Mesenchymal stem cell (in vitro differentiated cells and primary cell): Measurements from ENCODE around the gene CD151.

Source experiments
- DNase-seq: peaks from one replicate; pipeline ENCODE4 v3.0.0-alpha.2; 2013
- H2AFZ ChIP-seq: one replicate; pipeline ENCODE4 v1.6.1; 2013; ENCODE audit warnings: low read depth, mild to moderate bottlenecking, control low read depth, inconsistent platforms, low read length, moderate library complexity
- H2AK5ac ChIP-seq: 2 replicates; pipeline ENCODE4 v1.6.1; 2013; ENCODE audit warnings: low read length, moderate library complexity, mild to moderate bottlenecking, inconsistent platforms; ENCODE audit not compliant: severe bottlenecking
- H2BK120ac ChIP-seq: one replicate; pipeline ENCODE4 v1.6.1; 2013; ENCODE audit warnings: low read depth, mild to moderate bottlenecking, inconsistent platforms, low read length, moderate library complexity
- H2BK12ac ChIP-seq, 2 experiments: one replicate each; pipeline ENCODE4 v1.6.1; 2013; ENCODE audit warnings: inconsistent platforms in 2 of 2, low read length in 2 of 2, mild to moderate bottlenecking in 2 of 2, moderate library complexity in 2 of 2, control low read depth in 1 of 2
- H2BK15ac ChIP-seq: one replicate; pipeline ENCODE4 v1.6.1; 2013; ENCODE audit warnings: mild to moderate bottlenecking, low read depth, inconsistent platforms; ENCODE audit not compliant: poor library complexity, severe bottlenecking
- H2BK5ac ChIP-seq: 2 replicates; pipeline ENCODE4 v1.6.1; 2013; ENCODE audit warnings: low read depth, mild to moderate bottlenecking, low read length, control low read depth, inconsistent platforms; ENCODE audit not compliant: poor library complexity, severe bottlenecking
- H3K14ac ChIP-seq, 2 experiments: one replicate each; pipeline ENCODE4 v1.6.1; 2013; ENCODE audit warnings: inconsistent platforms in 2 of 2, low read length in 2 of 2, control low read depth in 1 of 2, mild to moderate bottlenecking in 1 of 2, moderate library complexity in 1 of 2
- H3K18ac ChIP-seq, 2 experiments: one replicate each; pipeline ENCODE4 v1.6.1; 2013; ENCODE audit warnings: inconsistent platforms in 2 of 2, low read length in 2 of 2, control low read depth in 1 of 2, low read depth in 1 of 2, mild to moderate bottlenecking in 1 of 2
- H3K23ac ChIP-seq, 2 experiments: one replicate each; pipeline ENCODE4 v1.6.1; 2013; ENCODE audit warnings: inconsistent platforms in 2 of 2, low read length in 2 of 2, mild to moderate bottlenecking in 2 of 2, moderate library complexity in 2 of 2, control low read depth in 1 of 2
- H3K27ac ChIP-seq: 2 replicates; pipeline ENCODE4 v1.5.1; 2013; ENCODE audit warnings: mild to moderate bottlenecking, moderate library complexity, low read length, control low read depth, inconsistent platforms; ENCODE audit not compliant: poor library complexity, severe bottlenecking
- H3K27me3 ChIP-seq, 2 experiments: 2 replicates each; pipeline versions ENCODE4 v1.6.1 to v1.7.0; 2013; ENCODE audit warnings: low read length in 2 of 2, mild to moderate bottlenecking in 2 of 2, moderate library complexity in 2 of 2, control low read depth in 1 of 2, inconsistent platforms in 1 of 2; ENCODE audit not compliant: control insufficient read depth in 1 of 2, insufficient read depth in 1 of 2
- H3K36me3 ChIP-seq, 2 experiments: 2 replicates each; pipeline versions ENCODE4 v1.6.1 to v1.7.0; 2013; ENCODE audit warnings: low read length in 2 of 2, control low read depth in 1 of 2, inconsistent platforms in 1 of 2, low read depth in 1 of 2, mild to moderate bottlenecking in 1 of 2; ENCODE audit not compliant: insufficient read depth in 2 of 2, control insufficient read depth in 1 of 2
- H3K4ac ChIP-seq, 2 experiments: one replicate each; pipeline ENCODE4 v1.6.1; 2013; ENCODE audit warnings: inconsistent platforms in 2 of 2, low read length in 2 of 2, mild to moderate bottlenecking in 2 of 2, moderate library complexity in 2 of 2, control low read depth in 1 of 2, low read depth in 1 of 2
- H3K4me1 ChIP-seq: 2 replicates; pipeline ENCODE4 v1.6.1; 2013; ENCODE audit warnings: low read depth, low read length, control low read depth; ENCODE audit not compliant: control insufficient read depth, insufficient read depth
- H3K4me2 ChIP-seq: 2 replicates; pipeline ENCODE4 v1.6.1; 2013; ENCODE audit warnings: low read length, mild to moderate bottlenecking, inconsistent platforms; ENCODE audit not compliant: poor library complexity, severe bottlenecking
- H3K4me3 ChIP-seq, 2 experiments: 2 replicates each; pipeline versions ENCODE4 v1.5.1 to v1.7.0; 2013; ENCODE audit warnings: low read length in 2 of 2, mild to moderate bottlenecking in 2 of 2, control low read depth in 1 of 2, low read depth in 1 of 2; ENCODE audit not compliant: insufficient read depth in 1 of 2
- H3K79me1 ChIP-seq: replicated peaks from 2 replicates; pipeline ENCODE4 v1.6.1; 2013; ENCODE audit warnings: mild to moderate bottlenecking, control low read depth, low read length, inconsistent platforms; ENCODE audit not compliant: poor library complexity, severe bottlenecking
- H3K9ac ChIP-seq: 2 replicates; pipeline ENCODE4 v1.7.0; 2013; ENCODE audit warnings: mild to moderate bottlenecking, low read length, moderate library complexity
- H3K9me3 ChIP-seq: 2 replicates; pipeline ENCODE4 v1.7.0; 2013; ENCODE audit warnings: mild to moderate bottlenecking, low read length; ENCODE audit not compliant: control insufficient read depth
- H4K8ac ChIP-seq: one replicate; pipeline ENCODE4 v1.6.1; 2013; ENCODE audit warnings: inconsistent platforms, mild to moderate bottlenecking, low read length, moderate library complexity
- H4K91ac ChIP-seq: one replicate; pipeline ENCODE4 v1.6.1; 2013; ENCODE audit warnings: mild to moderate bottlenecking, low read length, inconsistent platforms
- WGBS: methylation state at CpG from one replicate; pipeline ENCODE4 v1.1.7; 2013; ENCODE audit warnings: mixed read lengths; 5-methylcytosine and 5-hydroxymethylcytosine counted together

CD151 gene

DNA sequence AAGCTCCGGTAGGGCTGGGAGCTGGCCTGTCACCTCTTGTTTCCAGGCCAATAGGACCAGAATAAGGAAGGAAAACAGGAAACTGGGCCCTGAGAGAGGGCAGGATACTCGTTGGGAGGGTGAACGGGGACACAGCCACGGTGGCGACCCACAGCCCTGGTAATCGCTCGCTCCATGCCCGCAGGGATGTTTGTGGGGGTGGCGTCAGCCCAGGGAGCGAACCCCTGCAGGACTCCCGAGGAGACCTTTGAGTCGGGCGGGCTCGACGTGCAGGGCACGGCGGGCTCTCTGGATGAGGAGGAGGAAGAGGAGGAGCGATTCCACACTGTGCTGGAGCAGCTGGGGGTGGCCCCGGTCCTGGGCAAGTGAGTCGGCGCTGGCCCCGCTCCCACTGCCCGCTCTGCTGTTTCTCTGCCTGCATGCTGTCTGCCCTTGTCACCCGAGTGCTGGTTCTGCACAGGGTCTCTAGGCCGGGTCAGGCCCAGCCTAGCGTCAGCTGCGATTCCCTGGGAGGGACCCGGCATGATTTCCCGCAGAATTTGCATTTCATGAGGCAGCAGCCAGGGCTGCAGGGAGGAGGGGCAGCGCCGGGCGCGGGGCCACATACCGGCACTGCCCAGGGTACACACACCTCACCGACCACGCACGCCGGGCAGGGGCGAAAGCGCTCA lies 3.4 kb upstream of the CD151 start:
- no peak overlapping the region for H3K9ac ChIP-seq
- H2AK5ac ChIP-seq = no peak overlapping the region
- H3K4ac ChIP-seq = peak overlapping the region in 1 of 2 experiments; percentile 34
- H2AFZ ChIP-seq = peak overlapping the region; percentile 6
- peak overlapping the region; percentile 29 to 64 for H3K18ac ChIP-seq
- H2BK12ac ChIP-seq = peak overlapping the region in 1 of 2 experiments; percentile 66
- H4K8ac ChIP-seq = peak overlapping the region; percentile 59
- H3K14ac ChIP-seq = peak overlapping the region in 1 of 2 experiments; percentile 51
- H3K27me3 ChIP-seq = peaks cover 0 to 17% of the 10 kb centered on the region in 2 experiments
- H3K4me3 ChIP-seq = peak overlapping the region; percentile 37 to 64
- H2BK120ac ChIP-seq = no peak overlapping the region
- peak overlapping the region; percentile 81 for H3K4me2 ChIP-seq
- no peak overlapping the region for H3K23ac ChIP-seq
- H4K91ac ChIP-seq = peak overlapping the region; percentile 32
- H3K79me1 ChIP-seq = peaks cover 2% of the 10 kb centered on the region
- H3K4me1 ChIP-seq = peaks cover 71% of the 10 kb centered on the region
- H3K27ac ChIP-seq = peak overlapping the region; percentile 8
- WGBS = 9% methylated on average over 39 of the region's 40 CpGs
- no peaks in the 10 kb centered on the region for H3K9me3 ChIP-seq
- H2BK5ac ChIP-seq = no peak overlapping the region
- DNase-seq = no peak
- peak overlapping the region; percentile 44 for H2BK15ac ChIP-seq
- peaks cover 14 to 19% of the 10 kb centered on the region in 2 experiments for H3K36me3 ChIP-seq

GRCh38 chr11:829847-830294 lies 2.9 kb upstream of the CD151 start:
- Histone ChIP-seq H2AK5ac (no peak overlapping the region), H3K14ac (peak overlapping the region in 1 of 2 experiments; percentile 51), H3K18ac (peak overlapping the region in 1 of 2 experiments; percentile 64), H2BK12ac (peak overlapping the region in 1 of 2 experiments; percentile 66), H3K27ac (no peak overlapping the region), H3K4ac (no peak overlapping the region), H3K4me3 (peak overlapping the region; percentile 37 to 64), H3K9me3 (no peaks in the 10 kb centered on the region), H2AFZ (no peak overlapping the region), H3K4me2 (peak overlapping the region; percentile 81), H3K79me1 (no peaks in the 10 kb centered on the region), H3K27me3 (peaks cover 0 to 17% of the 10 kb centered on the region in 2 experiments), H2BK120ac (no peak overlapping the region), H3K36me3 (peaks cover 9 to 13% of the 10 kb centered on the region in 2 experiments), H3K4me1 (peaks cover 75% of the 10 kb centered on the region), H2BK15ac (no peak overlapping the region), H4K91ac (peak overlapping the region; percentile 32), H2BK5ac (no peak overlapping the region), H3K9ac (no peak overlapping the region), H4K8ac (peak overlapping the region; percentile 39), H3K23ac (peak overlapping the region in 1 of 2 experiments; percentile 6)
- WGBS = 6% methylated on average over 39 of the region's 39 CpGs
- no peak for DNase-seq

DNA sequence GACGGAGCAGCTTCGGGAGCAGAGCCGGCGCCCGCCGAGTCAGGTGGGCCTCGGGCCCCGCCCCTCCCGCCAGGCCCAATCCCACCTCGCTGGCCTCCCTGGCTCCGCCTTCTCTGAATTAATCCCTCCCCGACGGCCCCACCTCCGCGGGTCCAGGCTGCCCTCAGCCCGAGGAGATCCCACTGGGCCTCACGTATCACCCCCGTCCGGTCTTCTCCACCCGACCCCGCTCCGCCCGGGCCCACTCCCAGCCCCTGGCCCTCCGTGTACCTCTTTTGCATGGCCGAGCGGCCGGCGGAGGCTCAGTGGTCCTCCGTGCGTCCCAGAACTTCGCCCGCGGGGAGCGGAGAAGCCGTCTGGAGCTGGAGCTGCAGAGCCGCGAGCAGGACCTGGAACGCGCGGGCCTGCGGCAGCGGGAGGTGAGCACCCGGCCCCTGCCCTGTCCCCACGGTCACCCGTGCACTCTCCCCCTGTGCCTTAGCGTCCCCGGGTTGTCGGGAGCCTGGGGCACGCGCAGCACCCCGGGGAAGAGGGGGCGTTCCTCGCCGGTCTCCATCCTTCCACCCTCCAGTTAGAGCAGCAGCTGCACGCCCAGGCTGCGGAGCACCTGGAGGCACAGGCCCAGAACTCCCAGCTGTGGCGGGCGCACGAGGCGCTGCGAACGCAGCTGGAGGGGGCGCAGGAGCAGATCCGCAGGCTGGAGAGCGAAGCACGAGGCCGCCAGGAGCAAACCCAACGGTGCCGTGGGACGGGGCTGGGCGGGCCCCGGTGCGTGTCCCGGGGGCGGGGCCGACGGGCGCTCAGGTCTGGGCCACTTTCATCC lies 2.2 kb upstream of the CD151 start:
- H2BK5ac ChIP-seq = no peak overlapping the region
- no peak overlapping the region for H4K91ac ChIP-seq
- no peak overlapping the region for H2BK120ac ChIP-seq
- H3K9me3 ChIP-seq = no peaks in the 10 kb centered on the region
- peaks cover 3 to 7% of the 10 kb centered on the region in 2 experiments for H3K36me3 ChIP-seq
- H3K4me2 ChIP-seq = peak overlapping the region; percentile 81
- no peak overlapping the region for H4K8ac ChIP-seq
- DNase-seq = peak; percentile 79
- no peak overlapping the region for H2AK5ac ChIP-seq
- peaks cover 77% of the 10 kb centered on the region for H3K4me1 ChIP-seq
- H2BK15ac ChIP-seq = peak overlapping the region; percentile 60
- no peak overlapping the region for H3K27ac ChIP-seq
- H2AFZ ChIP-seq = no peak overlapping the region
- H3K18ac ChIP-seq = peak overlapping the region in 1 of 2 experiments; percentile 26
- H3K27me3 ChIP-seq = peaks cover 0 to 17% of the 10 kb centered on the region in 2 experiments
- WGBS = 3% methylated on average over 56 of the region's 78 CpGs
- H3K4me3 ChIP-seq = peak overlapping the region; percentile 49 to 64
- H3K79me1 ChIP-seq = no peaks in the 10 kb centered on the region
- H2BK12ac ChIP-seq = no peak overlapping the region
- peak overlapping the region in 1 of 2 experiments; percentile 80 for H3K23ac ChIP-seq
- peak overlapping the region in 1 of 2 experiments; percentile 35 for H3K14ac ChIP-seq
- no peak overlapping the region for H3K4ac ChIP-seq
- no peak overlapping the region for H3K9ac ChIP-seq
